Thoracic aorta (tissue), 2 donors: ENCODE data around the gene RASSF6. TPM values are rescaled to one million over a fixed set of nuclear protein-coding genes. Genes with fewer than 3 reads are reported as not detected.

Source experiments
- ATAC-seq: fragments of 150-250 bp; one replicate; pipeline ENCODE4 v1.8.0; 2017; ENCODE audit warnings: low read depth; ENCODE audit not compliant: insufficient number of reproducible peaks, low FRiP score
- DNase-seq: peaks from one replicate; pipeline ENCODE4 v3.0.0-alpha.2; 2020; ENCODE audit warnings: low spot score
- H3K27ac ChIP-seq, 2 donors: fragments of 200-600 bp; sonication (generic); 1 replicate in 1 of 2; 2 replicates in 1 of 2; pipeline ENCODE4 v1.5.1; 2016; ENCODE audit warnings: mild to moderate bottlenecking in 2 of 2, moderate library complexity in 2 of 2
- H3K27me3 ChIP-seq: fragments of 200-600 bp; sonication (generic); replicated peaks from 2 replicates; pipeline ENCODE4 v1.6.0; 2016; ENCODE audit warnings: mild to moderate bottlenecking; ENCODE audit not compliant: insufficient read depth
- H3K36me3 ChIP-seq: fragments of 200-600 bp; sonication (generic); one replicate; pipeline ENCODE4 v1.5.1; 2016
- H3K4me1 ChIP-seq, 2 donors: fragments of 200-600 bp; sonication (generic); 1 replicate in 1 of 2; 2 replicates in 1 of 2; pipeline versions ENCODE4 v1.5.1 to v1.6.0; 2016; ENCODE audit warnings: low read depth in 2 of 2, mild to moderate bottlenecking in 1 of 2; ENCODE audit not compliant: control insufficient read depth in 1 of 2
- H3K4me3 ChIP-seq: fragments of 200-600 bp; sonication (generic); 2 replicates; pipeline ENCODE4 v1.5.1; 2016; ENCODE audit warnings: mild to moderate bottlenecking
- H3K9me3 ChIP-seq: fragments of 200-600 bp; sonication (generic); 2 replicates; pipeline ENCODE4 v1.5.1; 2016
- CTCF ChIP-seq: fragments of 200-600 bp; sonication (generic); IDR thresholded peaks from one replicate; pipeline ENCODE4 v1.5.1; 2019; ENCODE audit warnings: antibody characterized with exemption
- total RNA-seq, 2 donors: library from RNA; depleted of rRNA; stranded (reverse); fragments of >200 nt; gene quantifications; one replicate each; pipeline versions ENCODE4 v1.1.0 to v1.2.3, GENCODE V29; 2016

Gene RASSF6
- total RNA-seq, 2 donors from 2014 or later = 0.56 TPM; not detected in 1

GRCh38 chr4:73596001-73596400 lies 24.2 kb downstream of the RASSF6 start:
- Histone ChIP-seq H3K9me3 (no peaks in the 10 kb centered on the region), H3K4me3 (no peak overlapping the region), H3K27ac (no peak overlapping the region), H3K4me1 (no peaks in the 10 kb centered on the region), H3K27me3 (no peaks in the 10 kb centered on the region), H3K36me3 (no peaks in the 10 kb centered on the region)
- DNase-seq (no peak), ATAC-seq (no peak)
- no peak for TF ChIP-seq CTCF

GRCh38 chr4:73593631-73594241 lies 26.5 kb downstream of the RASSF6 start:
- H3K36me3 ChIP-seq = no peaks in the 10 kb centered on the region
- no peak overlapping the region for H3K27ac ChIP-seq
- DNase-seq (no peak), ATAC-seq (no peak)
- H3K4me1 ChIP-seq = no peaks in the 10 kb centered on the region
- H3K4me3 ChIP-seq = no peak overlapping the region
- no peaks in the 10 kb centered on the region for H3K27me3 ChIP-seq
- peak; percentile 46 for TF ChIP-seq CTCF
- H3K9me3 ChIP-seq = no peaks in the 10 kb centered on the region

- no peak for ATAC-seq
- H3K4me1 ChIP-seq = no peaks in the 10 kb centered on the region
These were observed 30.1 kb downstream of the RASSF6 start for GRCh38 chr4:73589887-73590801.

GRCh38 chr4:73589261-73589847 lies 30.9 kb downstream of the RASSF6 start:
- DNase-seq = no peak
- Histone ChIP-seq H3K4me1 (no peaks in the 10 kb centered on the region), H3K9me3 (no peaks in the 10 kb centered on the region), H3K27me3 (no peaks in the 10 kb centered on the region), H3K27ac (no peak overlapping the region), H3K36me3 (no peaks in the 10 kb centered on the region), H3K4me3 (no peak overlapping the region)
- no peak for TF ChIP-seq CTCF
- ATAC-seq = no peak

More at GRCh38 chr4:73589887-73590801, 30.1 kb downstream of the RASSF6 start:
- no peak for TF ChIP-seq CTCF
- no peak for DNase-seq
- Histone ChIP-seq H3K36me3 (no peaks in the 10 kb centered on the region), H3K27me3 (no peaks in the 10 kb centered on the region), H3K9me3 (no peaks in the 10 kb centered on the region), H3K27ac (no peak overlapping the region), H3K4me3 (no peak overlapping the region)

GRCh38 chr4:73588613-73589012 lies 31.6 kb downstream of the RASSF6 start:
- Histone ChIP-seq H3K27me3 (no peaks in the 10 kb centered on the region), H3K4me1 (no peaks in the 10 kb centered on the region), H3K36me3 (no peaks in the 10 kb centered on the region), H3K4me3 (no peak overlapping the region), H3K9me3 (no peaks in the 10 kb centered on the region), H3K27ac (no peak overlapping the region)
- TF ChIP-seq CTCF = no peak
- ATAC-seq = no peak
- no peak for DNase-seq
